GM13976 (cell line): ENCODE data around the gene HIVEP3.
A peak's percentile ranks its signal among the peaks of the same experiment; 100 is the strongest.

Experiments
- DNase-seq: peaks from one replicate; pipeline ENCODE4 v3.0.0; 2012; ENCODE audit warnings: low spot score
- CTCF ChIP-seq: IDR thresholded peaks from 2 replicates; pipeline ENCODE4 v1.5.1; 2012; ENCODE audit warnings: borderline replicate concordance, mild to moderate bottlenecking; ENCODE audit not compliant: insufficient read depth; ENCODE audit errors: extremely low read depth, missing control alignments, control extremely low read depth
- in situ Hi-C: fragments of 300-500 bp; cut with MboI; formaldehyde crosslinking; loops from one replicate; pipeline ENCODE4 v1.12.0; 2022; ENCODE audit warnings: low sequenced_read_pairs, mixed read lengths, inconsistent platforms; ENCODE audit not compliant: unreplicated experiment

The HIVEP3 gene

GRCh38 chr1:41486371-41487125 is 432.2 kb downstream of the HIVEP3 start:
- DNase-seq = peak; percentile 78
- TF ChIP-seq CTCF = no peak
- in situ Hi-C loops = no loop called here

GRCh38 chr1:41486053-41486370 is 432.7 kb downstream of the HIVEP3 start:
- in situ Hi-C loops = no loop called here
- no peak for TF ChIP-seq CTCF
- no peak for DNase-seq

- in situ Hi-C loops = no loop called here
- no peak for DNase-seq
- no peak for TF ChIP-seq CTCF
These were observed 433.1 kb downstream of the HIVEP3 start for GRCh38 chr1:41485605-41486004.

- no peak for DNase-seq
- peak; percentile 12 for TF ChIP-seq CTCF
- in situ Hi-C loops = no loop called here
These were observed 434.1 kb downstream of the HIVEP3 start, which contains the start of gene EDN2 for GRCh38 chr1:41484402-41485241. TSS of gene EDN2 (minus strand) at chr1:41484683. CDS start at chr1:41484601, 82 bp downstream.

GRCh38 chr1:41483960-41484401 is 434.7 kb downstream of the HIVEP3 start:
- DNase-seq = no peak
- no peak for TF ChIP-seq CTCF
- in situ Hi-C loops = no loop called here

- no peak for DNase-seq
- in situ Hi-C loops = no loop called here
- no peak for TF ChIP-seq CTCF
These were observed 435.5 kb downstream of the HIVEP3 start for GRCh38 chr1:41483001-41483850.
